Stimulated activated CD4-positive, alpha-beta T cell treated with anti-CD3 and anti-CD28 coated beads, Interleukin-2, amount 100 ng/mL, for 24 hours (primary cell): ENCODE data around the gene EPS8L1.

Experiments
- DNase-seq, 2 donors: peaks; one replicate each; pipeline ENCODE4 v3.0.0-alpha.2; 2020

EPS8L1 gene

DNA sequence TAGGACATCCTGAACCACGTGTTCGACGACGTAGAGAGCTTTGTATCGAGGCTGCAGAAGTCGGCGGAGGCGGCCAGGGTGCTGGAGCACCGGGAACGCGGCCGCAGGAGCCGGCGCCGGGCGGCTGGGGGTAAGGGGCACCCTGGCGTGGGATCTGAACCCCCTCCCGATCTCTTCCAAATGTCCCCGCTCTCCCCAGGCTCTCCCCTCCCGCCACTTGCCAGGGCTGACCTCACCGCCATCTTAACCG, 6.0 kb downstream of the EPS8L1 start:
- DNase-seq: no peak

DNA sequence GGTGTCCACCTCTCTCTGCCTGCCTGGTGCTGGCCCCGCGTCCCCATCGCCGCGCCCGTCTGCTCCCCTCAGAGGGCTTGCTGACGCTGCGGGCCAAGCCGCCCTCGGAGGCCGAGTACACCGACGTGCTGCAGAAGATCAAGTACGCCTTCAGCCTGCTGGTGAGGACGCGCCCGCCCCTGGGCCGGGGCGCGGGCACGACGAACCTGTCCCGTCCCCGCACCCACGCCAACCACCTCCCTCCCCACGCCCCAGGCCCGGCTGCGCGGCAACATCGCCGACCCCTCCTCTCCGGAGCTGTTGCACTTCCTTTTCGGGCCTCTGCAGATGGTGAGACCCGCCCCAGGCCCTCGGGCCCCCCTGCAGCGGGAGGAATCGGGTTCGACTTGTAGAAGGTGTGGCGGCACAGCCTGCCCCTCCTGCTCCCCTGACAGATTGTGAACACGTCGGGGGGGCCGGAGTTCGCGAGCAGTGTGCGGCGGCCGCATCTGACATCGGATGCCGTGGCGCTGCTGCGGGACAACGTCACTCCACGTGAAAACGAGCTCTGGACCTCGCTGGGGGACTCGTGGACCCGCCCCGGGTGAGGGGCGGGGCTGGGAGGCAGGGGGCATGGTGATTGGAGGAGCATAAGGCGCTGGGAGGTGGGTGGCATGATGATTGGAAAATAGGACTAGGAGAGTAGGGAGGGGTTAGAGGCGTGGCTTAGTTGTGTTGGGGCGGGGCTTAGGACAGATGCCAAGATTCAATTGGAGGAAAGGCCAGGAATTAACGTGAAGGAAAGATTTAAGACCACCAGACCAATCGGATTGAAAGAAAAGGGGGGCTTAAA, 6.6 kb downstream of the EPS8L1 start:
- DNase-seq: peak; percentile 53 to 64

DNA sequence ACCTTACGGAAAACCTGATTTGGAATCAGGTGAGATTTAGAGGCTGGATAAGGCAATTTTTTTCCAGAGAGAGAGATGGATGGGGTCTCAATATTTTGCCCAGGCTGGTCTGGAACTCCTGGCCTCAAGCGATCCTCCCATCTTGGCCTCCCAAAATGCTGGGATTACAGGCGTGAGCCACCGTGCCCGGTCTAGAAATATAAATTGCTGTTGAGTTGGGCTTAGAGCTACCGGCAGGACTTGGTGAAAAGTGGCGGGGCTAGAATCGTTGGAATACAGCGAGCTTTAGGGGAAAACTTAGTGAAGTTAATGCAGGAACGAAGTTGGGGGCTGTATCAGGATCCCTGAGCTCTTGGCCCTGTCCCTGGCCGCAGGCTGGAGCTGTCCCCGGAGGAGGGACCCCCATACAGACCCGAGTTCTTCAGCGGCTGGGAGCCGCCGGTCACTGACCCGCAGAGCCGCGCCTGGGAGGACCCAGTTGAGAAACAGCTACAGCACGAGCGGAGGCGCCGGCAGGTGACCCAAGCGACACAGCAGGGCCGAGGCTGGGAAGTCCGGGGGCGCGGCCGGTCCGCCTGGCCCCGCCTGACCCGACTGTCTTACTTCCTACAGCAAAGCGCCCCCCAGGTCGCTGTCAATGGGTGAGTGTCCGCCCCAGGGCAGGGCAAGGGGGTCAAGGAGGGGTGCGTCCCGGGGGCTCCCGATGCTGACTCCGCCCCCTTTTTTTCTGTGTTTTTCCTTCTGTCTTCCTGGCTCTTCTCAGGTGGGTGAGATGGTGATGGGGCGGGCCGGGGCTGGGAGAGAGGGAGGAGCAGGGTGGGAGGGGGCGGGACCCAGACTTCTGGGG, 7.6 kb downstream of the EPS8L1 start:
- DNase-seq: no peak

DNA sequence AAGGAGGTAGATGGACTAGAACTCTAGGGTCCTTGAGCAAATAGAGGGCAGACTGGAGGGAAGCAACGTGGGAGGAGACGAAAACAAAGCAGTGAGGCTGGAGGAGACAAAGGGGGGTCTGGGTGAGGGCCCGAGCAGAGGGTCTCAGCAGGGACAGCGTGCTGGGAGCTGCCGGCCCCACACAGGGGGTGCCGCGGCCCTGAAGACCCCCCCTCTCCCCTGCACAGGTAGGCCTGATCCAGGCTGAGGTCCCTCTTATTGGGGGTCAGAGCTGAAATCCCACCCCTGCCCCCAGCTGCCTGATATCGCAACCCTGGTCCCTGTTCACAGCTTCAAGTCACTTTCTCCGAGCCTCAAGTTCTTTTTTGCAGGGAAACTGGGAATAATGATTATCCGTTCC, 8.7 kb downstream of the EPS8L1 start:
- DNase-seq: no peak

DNA sequence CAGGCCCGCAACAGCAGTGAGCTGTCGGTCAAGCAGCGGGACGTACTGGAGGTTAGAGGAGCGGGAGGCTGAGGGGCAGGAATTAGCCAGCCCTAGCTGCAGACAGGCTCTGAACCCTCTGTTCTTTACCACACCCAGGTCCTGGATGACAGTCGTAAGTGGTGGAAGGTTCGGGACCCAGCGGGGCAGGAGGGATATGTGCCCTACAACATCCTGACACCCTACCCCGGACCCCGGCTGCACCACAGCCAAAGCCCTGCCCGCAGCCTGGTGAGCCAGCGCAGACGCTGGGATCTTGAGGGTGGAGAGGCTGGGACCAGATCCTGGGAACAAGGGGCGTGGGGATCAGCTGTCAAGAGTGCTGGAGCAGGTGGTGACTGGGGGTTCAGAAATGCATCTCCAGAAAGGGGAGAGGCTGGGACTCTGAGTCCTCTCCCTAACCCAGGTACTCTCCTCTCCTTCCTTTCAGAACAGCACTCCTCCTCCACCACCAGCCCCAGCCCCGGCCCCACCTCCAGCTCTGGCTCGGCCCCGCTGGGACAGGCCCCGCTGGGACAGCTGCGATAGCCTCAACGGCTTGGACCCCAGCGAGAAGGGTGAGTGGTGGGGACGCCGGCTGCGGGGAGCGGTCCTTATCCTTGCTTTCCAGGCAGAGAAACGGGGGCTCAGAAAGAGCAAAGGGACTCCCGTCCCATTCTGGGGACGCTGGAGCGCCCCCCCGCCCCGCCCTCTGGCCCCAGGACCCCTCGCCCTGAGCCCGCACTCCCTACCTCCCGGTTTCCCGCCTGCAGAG, 10.4 kb downstream of the EPS8L1 start:
- no peak for DNase-seq

DNA sequence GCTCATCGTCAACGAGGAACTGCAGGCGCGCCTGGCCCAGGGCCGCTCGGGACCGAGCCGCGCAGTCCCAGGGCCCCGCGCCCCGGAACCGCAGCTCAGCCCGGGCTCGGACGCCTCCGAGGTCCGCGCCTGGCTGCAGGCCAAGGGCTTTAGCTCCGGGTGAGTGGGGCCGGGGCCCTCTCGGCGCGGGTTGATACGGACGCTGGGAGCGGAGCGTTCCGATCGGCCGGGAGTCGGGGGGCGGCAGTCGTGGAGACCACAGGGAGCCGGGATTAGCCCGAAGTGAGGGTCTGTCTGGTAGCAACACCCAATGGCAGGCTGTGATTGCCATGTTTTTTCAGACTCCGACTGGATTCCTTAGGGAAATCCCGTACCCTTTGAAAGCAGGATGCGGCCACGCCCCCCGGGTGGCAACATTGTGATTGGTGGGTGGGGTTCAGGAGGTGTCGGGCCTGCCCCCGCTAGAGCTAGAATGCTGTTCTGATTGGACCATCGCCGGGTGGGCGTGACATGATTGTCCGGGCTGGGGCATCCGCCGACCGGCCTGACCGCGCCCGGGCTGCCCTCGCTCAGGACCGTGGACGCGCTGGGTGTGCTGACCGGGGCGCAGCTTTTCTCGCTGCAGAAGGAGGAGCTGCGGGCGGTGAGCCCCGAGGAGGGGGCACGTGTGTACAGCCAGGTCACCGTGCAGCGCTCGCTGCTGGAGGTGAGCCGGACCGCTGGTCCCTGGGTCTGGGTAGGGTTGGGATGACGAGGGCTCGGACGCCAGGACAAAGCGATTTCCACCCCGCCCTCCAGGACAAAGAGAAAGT, 11.3 kb downstream of the EPS8L1 start:
- peak; percentile 65 to 68 for DNase-seq

DNA sequence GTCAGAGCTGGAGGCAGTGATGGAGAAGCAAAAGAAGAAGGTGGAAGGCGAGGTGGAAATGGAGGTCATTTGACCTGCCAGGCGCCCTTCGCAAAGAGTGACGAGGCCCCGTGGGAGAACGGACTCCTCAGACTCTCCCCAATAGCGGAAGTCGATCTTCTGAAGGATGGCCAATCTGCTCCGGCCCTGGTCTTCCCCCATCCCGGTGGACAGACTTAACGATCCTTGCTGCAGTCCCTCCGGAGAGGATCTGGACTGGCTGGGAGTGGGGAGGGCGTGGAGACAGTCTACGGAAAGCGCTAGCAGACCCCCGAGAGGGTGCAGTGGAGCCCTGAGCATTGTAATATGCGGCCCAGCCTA, 11.9 kb downstream of the EPS8L1 start:
- DNase-seq: no peak

DNA sequence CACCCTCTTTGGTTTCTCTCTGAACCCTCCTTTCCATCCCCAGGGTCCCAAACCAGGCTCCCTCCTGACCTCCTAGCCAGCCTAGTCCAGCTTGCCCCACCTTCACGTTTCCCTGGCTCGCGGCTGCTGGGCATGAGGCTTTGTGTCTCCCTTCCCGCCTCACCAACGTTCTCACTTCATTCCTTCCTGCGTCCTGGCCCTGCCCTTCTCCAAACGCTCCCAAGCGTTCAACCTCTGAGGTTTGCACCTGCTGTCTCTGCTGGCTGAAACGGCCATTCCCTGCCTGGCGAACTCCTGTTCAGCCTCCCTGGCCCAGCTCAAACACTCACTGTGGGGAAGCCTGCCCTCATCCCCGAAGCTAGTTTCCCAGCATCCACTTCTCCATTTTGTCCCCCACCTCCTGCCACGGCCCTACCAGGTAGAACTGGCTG, 12.4 kb downstream of the EPS8L1 start:
- no peak for DNase-seq

DNA sequence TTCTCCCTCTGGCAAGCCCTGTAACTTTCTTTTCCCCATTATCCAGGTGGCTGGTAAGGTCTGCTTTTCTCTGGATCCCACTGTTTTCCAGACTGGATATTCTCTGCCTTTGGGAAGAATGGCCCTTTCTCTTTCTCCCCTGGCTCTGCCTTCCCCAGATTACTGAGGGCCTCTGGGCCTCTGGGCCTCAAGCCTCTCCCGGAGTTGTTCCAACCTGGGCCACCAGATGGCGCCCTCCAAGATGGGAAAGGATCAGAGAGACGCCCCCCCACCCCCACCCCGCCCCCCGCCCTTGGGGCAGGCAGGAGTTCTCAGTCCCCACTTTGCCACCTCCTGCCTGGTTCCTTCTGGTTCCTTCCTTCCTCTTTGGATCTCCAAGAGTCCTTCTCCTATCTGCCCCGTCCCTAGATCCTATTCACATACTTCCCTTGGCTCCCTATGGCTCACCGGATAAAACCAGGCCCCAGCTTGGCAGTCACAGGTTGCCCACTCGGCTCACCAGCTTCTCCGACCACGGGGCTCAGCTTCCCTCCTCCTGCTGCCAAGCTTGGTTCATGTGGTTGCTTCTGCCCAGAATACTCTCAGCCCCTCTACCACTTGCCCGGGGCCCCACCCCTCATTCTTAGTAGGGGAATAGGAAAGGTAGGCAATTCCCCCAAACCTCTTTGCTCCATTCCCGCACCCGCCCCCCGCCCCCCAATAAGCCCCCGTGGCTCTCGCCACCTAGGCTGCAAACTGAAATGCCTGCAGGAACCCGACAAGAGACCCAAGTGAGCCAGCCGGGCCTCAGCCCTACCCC, 13.1 kb downstream of the EPS8L1 start:
- DNase-seq: peak; percentile 89 to 90

DNA sequence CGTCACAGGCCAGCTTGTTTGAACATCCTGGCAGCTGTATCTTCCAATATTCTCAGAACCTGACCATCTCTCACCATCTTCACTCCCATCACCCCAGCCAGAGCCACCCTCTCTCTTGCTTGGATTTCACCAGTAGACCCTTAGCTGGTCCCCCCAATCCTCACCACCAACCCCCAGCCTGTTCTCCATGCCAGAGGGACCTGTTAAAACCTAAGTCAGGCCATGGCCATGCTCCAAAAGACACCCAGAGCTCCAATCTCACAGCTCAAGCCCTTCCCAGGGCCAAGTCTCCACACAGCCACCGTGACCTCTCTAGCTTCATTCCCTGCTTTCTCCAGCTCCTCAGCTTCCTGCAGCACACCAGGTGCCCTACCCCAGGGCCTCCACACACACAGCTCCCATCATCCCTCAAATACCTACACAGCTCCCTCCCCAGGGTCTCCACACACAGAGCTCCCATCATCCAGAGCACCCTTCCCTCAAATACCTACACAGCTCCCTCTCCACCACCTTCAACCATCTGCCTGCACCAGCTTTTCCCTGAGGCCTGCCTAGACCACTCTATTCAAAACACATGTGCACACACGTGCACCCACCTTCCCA, 13.8 kb downstream of the EPS8L1 start:
- DNase-seq: no peak

DNA sequence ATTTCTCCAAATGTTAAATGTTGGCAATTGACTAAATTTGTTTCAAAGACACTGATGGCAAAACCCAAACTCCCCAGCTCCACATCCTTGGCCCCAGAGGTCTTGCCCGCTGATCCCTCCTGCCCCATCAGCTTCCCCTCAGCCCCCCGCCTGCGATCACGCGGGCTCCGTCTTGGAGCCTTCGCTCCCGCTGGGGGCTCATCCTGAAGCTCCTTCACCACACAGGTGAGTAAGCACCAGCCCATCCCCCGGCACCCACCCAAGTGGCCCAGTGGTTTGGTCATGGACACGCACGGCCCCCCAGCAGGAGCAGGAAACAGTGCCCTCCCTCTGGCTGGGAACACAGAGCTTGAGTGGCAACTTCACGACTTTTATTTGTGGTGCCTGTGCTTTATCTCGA, 14.9 kb downstream of the EPS8L1 start:
- no peak for DNase-seq

DNA sequence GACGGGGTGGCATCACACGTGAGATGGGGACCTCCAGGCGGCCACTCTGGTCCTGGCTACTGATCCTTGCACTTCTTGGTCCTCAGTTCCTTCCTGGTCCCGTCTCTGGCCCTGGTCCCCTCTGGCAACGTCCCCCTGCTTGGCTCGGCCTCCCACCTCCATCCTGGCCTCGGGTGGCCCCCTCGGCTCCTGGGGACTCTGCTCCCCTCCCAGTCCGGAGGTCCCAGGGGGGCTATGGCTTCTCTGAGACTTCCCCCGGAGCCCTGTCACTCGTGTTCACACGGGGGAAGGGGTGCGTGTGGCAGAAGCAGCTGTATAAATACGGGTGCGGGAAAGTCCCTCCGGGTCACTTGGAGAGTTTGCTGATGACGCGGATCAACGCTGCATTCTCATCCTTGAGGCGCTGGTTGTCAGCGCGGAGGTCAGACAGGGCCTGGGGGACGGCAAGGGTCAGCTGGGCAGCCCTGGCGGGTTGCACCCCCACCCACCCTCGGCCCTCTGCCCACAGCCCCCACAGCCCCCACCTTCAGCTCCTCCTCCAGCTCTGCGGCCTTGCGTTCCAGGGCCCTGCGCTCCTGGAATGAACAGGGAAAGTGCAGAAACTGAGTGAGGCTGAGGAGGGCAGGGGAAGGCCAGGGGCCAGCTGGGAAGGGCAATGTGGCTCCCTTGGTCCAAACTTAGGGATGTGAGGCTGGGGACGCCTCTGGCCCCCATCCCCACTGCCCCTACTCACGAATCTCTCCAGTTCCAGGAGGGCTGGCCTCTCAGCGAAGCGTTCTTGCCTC, 15.6 kb downstream of the EPS8L1 start:
- DNase-seq: no peak

DNA sequence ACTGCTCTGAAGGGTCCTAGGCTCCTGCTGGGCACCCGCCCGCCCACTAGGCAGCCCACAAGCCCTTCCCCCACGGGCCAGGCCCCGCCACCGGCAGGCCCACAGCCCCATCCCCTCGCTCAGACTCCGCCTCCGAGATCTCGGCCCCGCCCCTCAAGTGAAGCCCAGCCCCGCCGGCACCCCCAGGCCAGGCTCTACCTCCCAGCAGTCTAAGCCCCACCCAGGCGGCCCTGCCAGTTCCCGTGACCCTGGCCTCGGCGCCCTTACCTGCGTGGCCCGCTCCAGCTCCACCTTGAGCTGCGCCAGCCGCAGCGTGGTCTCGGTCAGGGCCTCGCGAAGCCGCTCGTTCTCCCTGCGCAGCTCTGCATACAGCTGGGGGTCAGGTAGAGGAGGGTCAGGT, 16.3 kb downstream of the EPS8L1 start:
- DNase-seq: no peak

DNA sequence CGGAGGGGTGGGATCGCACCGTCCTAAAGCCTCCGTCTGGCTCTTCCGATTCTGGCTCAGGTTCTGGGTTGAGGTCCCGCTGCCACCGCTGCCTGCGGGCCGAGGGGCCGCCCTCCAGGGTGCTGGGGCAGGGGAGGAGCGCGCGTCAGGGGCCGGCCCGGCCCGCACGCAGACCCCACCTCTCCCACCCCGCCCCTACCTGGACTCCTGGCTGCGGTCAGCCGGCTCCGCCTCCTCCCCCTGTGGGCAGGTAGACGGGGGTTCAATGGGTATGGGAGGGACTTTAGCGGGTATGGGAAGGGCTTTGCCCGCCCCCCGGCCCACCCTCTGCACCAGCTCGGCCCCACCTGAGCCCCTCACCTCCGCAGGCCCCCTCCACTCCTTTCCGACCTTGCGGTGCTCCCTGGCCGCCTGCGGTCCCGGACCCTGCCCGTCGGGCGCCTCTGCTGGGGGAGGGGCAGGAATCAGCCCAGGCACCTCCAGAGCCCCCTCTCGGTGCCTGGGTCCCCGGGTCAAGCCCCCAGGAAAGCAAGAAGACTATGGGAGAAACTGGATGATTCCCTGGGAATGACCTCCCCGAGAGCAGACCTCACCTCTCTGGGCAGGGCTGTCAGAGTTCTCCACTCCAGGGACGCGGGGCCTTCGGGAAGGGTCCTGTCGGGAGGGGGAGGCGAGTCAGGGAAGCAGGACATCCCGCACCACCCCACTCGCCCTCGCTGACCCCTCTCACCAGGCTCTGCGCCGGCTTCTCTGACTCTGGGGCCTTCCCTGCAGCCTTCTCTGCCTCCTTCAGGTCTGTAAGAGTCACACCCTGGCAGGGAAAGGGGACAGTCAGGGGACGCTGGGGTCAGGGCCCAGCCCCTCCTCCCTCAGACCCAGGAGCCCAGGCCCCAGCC, 17.0 kb downstream of the EPS8L1 start:
- DNase-seq: no peak

DNA sequence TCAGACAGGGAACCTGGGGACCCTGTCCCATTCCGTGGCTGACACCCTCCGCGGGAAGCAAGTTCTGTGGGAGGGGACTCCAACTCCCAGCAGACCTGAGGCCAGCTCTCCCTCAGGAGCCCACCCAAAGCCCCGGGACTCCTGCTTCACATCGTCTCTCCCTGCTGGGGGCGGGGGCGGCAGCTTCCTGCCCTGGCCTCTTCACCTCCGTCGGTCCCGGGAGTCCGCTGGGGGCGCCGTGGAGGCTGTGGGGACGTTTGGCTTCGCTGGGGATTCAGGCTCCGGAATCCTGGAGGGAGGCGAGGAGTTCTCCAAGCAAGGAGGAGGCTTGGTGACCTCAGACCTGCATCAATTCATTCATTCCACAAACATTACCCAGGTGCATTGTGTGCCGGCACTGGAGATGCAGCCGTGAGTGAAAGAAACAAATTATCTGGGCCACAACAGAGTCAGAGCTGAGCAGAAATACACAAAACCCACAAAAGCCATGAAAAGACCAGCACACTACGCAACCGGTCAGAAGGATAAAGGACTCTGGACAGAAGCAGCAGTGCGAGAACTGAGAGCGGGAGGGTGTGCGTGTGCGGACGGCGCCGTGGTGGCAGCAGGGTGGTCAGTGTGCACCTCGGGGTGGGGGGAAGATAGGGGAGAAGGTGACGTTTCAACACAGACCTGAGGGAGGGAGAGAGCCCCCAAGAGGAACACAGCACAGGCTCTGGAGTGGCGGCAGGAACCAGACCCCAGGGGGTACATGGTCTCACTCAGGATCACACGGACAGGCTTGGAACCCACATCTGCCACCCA, 19.0 kb downstream of the EPS8L1 start:
- no peak for DNase-seq

DNA sequence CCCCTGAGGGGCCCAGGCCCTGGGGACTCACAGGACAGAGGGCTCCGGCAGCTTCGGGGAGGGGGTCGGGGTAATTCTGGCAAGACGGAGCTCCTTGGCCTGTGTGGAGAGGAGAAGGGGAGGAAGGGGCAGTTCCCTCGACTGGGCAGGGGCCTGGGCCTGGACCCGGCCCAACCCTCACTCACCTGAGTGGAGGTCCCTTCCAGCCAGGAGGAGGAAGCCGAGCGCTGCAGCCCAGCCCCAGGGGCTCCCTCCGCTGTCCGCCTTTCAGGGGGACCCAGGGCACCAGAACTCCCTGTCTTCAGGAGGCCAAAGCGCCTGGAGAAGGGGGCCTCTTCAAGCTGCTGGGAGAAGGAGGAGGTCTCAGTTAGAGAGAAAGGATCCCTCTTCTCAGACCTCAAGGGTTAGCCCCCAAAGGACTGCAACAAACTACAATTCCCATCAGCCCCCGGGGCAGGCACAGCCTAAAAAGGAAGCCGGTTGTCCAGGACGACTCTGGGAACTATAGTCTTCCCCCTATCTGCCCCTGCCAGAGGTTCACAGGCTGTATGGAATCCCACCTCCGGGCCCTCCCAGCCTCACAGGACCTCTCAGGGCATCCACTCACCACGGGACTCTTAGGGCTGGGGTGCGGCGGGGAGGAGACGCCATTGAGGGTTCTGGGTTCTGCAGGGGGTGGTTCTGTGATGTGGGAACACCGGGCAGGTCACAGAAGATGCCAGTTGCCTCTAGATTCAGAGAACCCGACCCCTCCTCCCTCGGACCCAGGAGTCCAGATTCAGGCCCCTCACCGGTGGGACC, 19.8 kb downstream of the EPS8L1 start:
- no peak for DNase-seq

DNA sequence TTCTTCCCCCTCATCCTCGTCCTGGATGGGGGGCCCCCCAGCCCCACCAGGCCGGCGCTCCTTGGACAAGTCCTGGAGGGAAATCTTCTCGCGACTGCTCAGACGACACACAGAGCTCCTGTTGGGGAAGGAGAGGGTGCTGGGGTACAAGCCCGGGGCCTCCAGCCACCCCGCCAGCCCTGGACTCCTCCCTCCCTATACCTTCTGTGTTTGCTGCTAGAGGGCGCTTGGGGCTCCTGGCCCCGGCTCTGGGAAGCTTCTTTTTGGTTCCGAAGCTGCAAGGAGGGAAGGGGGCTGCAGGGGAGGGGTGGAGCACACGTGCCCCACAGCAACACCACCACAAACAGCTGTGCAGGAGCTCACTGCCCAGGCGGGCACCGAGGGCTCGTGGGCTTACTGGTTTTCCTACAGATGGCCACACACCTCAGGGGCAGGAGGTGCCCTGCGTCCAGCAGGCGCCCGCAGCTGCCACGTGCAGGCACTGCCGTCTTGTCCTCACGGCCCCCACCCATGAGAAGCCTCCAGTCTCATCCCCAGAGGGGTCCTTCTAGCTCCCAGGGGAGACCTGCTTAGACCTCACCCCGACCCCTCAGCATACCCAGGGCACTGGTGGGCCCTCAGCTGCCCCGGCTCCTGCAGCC, 20.5 kb downstream of the EPS8L1 start:
- no peak for DNase-seq
